GM18861 (cell line): ENCODE measurements around the gene CRADD.
A peak's percentile ranks its signal among the peaks of the same experiment; 100 is the strongest.

Experiments used
- ATAC-seq: cut with Tn5 transposase; IDR thresholded peaks from one replicate; pipeline ENCODE4 v1.9.1; 2021; ENCODE audit not compliant: unreplicated experiment

CRADD gene

DNA sequence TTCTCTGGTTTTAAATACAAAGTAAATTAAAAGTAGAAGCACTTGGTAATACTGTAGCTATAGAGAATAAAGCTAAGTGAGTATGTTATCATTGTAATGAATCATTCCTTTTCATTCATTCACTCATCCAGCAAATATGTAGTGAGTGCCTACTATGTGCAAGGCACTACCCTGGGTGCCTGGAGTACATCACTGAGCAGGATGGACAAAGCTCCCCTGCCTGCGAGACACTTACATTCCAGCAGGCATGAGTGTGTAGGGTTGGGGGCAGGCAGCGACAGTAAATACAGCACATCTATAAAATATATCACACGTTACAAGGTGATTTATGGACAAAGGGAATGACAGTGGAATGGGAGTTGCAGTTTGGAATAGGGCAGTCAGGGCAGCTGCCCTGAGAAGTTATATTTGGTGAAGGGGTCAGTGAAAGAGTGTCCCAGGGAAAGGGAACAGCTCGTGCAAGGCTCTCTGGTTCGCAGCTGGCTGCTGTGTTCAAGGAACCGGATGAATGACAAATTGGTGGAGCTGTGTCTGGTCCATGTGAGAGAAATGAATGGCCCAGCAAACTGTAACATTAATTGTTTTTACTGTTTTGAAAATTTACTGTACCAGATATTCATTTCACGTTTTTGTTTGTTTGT, 159.6 kb downstream of the CRADD start:
- no peak for ATAC-seq

DNA sequence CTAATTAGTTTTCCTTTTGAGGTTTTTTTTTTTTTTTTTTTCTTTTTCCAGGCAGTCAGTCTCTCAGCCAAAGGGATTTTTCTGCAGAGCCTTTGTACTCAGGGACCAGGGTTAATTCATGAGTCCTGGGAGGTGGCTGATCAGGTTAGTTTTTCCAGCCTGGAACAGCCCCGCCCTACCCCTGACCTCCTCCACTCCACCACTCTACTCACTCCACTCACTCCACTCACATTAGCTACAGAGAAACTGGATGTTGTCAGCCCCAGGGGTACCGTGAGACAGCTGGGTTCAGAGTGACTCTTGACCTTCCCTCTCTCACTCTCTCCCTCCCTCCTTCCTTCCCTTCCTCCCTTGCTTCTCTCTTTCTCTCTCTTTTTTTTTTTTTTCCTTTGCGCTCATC, 161.0 kb downstream of the CRADD start:
- ATAC-seq, result no peak

DNA sequence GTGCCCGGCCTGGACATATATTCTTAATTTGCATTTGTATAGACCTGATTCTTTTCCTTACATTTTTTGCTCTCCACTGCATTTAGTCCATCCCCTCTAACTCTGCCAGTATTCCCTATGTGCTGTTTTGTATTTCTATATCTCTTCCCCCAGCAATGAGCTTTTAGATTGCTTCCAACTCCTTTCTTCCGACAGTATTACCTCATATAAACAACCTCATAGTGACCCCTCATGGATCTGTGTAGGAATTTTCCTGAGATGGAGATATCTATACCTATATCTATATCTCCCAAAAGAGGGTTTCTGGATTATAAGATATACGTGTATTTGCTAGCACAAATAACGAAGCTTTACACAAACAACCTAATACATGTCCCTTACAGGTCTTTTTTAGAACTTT, 161.9 kb downstream of the CRADD start:
- ATAC-seq, result no peak

DNA sequence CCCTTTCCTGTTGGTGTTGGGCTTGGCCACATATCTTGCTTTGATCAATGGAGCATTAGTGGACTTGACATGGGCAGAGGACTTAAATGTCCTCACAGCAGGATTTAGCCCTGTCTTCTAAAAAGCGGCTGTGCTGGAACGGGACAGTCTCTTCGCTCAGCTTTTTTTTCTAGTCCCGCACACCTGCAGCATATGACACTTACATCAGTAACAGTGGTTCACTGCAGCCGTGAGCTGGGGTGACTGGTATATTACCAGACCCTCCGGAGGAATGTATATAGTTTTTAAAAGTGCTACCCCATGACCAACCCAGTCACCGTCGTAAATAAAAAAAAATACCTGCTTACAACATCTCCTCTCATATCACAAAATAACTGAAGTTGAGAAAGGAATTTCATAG, 164.5 kb downstream of the CRADD start:
- ATAC-seq, result no peak

DNA sequence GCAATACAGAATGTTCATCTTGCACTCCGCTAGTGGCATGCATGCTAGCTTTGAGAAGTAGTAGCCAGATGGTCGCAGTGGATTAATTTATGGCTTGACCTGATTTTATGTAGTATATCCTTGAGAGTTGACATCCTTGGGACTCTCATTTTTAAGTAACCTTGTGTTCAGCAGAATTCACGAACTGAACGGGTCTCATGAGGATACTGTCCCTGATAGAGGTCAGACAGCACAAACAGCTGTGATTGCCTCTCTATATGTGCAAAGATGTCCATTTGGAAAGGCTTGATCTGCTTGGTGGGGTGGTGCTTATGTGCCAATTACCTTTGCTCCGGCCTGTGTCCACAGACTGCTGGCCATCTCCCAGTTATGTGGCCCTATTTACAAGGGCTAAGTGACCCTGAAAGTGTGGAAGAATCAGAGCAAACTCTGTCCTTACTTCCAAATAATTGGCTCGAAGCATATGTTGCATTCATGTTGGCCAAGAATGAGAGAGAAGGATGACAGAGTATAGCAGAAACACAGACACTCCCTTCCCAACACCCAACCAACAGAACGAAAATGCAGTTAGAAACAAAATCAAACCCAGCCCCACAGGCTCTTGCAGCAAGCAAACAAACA, 167.1 kb downstream of the CRADD start:
- ATAC-seq, result no peak

DNA sequence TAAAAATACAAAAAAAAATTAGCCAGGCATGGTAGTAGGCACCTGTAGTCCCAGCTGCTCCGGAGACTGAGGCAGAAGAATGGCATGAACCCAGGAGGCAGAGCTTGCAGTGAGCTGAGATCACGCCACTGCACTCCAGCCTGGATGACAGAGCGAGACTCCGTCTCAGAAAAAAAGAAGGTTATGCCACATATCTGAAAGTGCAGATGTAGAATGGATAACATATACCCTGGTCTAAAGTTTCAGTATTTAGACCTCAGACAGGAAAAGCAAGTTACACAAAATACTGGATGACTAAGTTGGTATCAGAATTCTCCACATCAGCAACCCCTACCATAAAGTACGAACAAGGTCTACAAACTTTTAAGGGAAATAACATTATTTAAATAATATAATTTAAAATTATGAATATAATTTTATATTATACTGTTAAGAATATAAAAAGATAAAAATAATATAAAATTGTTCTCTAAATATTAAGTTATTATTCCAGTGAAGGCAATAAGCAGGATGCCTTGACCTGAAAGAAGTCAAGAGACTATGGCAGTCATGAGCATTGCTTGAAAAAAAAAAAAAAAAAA, 169.9 kb downstream of the CRADD start:
- ATAC-seq, result no peak

DNA sequence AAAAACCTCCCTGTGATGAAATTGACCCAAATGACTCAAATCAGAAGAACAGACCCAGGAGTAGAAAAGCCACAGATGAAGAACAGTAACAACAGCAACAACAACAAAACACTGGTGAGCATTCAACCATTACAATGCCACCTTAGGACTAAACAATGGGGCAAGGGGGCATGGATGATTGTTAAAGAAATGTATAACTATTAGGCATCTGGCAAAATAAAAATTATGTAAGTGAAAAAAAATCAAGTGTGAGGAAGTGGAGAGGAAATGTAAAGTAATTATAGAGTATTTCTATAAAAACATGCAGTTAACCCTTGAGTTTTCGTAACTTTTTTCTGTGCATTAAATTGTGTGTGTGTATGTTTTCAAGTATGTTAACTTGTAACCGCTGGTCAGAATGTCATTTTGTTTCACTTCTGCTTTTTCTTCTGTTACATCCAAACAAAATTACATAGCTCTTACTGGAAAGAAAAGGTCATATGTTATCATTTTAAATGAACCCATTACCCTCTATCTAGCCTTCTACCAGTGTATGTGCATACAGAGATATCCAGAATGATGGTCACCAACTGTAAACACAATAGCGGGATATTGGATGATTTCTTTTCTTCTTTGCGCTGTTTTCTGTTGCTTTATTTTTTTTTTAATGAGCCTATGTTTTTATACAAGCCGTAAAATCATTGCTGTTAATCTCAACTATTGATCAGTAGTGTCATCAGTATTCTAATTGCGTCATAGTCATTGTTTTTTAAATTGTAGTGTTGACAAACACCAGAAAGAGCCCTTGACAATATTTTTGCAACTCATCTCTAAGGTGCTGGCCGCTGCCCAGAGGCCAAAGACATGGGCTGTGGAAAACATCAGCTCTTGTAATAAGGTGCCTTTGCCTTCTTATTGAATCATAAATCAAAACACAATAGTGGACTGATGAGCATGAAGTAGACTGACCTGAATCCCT, 170.6 kb downstream of the CRADD start:
- peak; percentile 82 for ATAC-seq

DNA sequence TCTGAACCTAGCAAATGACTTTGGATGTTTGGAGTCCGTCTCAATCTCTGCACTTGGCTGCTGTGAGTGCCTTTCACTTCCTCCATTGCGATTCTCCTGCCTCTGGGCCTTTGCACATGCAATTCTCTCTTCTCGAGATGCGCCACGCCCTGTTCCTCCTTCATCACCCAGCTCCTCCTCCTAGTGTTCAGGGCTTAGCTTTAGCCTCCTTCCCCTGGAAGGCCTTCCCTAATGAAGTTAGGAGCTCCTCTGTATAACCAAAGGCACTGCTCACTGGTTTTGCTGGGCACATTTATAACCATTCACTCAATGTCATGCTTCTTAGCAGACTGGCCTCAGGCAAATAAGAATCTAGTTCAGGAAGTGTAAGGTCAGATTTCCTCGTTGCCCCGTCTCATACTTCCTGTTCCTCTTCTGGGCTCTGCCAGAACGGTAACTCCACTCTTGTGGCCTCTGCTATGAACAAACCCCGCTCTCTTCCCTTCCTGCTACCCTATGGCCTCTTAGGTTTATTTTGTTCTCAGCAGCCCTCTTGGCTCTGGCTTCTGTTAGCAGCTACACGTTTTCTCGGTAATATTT, 171.4 kb downstream of the CRADD start:
- no peak for ATAC-seq

DNA sequence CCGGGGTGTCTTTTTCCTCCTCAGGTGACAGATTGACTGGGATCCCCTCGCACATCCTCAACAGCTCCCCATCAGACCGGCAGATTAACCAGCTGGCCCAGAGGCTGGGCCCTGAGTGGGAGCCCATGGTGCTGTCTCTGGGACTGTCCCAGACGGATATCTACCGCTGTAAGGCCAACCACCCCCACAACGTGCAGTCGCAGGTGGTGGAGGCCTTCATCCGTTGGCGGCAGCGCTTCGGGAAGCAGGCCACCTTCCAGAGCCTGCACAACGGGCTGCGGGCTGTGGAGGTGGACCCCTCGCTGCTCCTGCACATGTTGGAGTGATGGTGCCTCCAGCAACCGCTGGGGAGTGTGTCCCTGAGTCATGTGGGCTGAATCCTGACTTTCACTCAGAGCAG, 172.8 kb downstream of the CRADD start:
- ATAC-seq, result no peak

DNA sequence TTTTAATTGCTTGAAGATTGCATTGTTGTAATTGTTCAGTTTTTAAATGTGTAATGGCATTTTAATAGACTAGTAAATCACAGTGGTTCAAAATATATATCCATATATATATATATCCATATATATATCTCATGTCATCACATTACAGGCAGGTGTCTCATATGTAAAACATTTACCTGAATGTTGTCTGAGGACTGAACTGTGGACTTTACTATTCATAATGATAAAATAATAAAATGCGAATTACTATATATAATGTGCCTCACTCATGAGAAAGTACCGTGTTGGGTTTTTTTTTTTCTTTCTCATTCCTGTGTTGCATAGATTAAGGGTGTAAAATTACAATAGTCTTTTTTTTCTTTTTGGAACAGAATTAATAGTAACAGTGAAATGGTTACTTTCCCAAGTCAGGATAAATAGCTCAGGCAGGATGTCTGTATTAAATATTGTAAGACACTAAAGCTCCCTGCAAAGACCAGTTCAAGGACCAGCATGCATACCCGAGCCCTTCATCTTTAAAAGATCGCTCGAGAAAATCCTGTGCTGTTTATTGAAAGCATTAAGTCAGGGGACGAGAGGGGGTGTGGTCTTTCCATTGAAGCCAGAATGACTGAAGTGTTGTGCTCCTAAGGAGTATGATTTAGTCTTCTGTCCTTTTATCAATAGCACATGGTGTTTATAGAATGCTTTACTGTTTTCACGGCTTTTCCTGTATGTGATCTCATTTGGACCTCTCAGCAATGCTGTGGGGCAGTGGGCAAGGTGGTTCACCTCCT, 173.5 kb downstream of the CRADD start:
- ATAC-seq, result no peak

DNA sequence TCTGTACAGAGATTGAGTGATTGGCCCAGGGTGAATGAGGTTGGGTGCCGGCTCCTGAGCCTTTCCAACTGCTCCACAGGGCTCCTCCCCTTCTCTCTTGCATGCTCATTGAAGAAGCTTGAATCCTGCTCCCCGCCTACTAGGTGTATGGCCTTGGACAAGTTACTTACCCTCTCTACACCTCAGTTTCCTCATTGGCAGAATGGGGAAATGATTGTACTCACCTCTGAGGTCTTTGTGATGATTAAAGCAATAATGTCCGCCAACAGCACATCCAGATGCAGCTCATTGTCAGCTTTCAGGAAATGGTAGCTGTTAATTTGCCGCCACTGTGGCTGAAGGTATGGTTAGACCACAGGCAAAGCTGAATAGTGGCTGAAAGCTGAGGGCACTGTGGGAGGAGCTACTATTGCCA, 174.1 kb downstream of the CRADD start:
- no peak for ATAC-seq

DNA sequence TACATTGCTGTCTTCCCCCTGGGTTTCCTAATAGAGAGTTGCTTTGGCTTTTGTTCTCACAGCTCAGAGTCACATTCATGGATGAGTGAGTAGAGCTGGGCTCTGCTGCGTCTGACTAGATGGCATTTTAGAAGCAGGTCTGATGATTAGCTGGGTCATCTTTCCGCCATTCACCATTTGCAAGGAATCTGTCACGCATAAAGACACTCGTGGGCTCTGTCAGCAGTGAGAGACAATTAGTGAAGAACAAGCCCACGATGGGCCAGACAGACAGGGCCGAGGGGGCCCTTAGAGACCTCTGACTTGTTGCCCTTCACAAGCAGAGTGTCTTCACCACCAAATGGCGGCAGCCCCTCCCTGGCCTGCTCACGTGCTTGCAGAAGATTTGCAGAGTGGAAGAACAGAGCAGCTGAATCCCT, 175.0 kb downstream of the CRADD start:
- ATAC-seq, result no peak

DNA sequence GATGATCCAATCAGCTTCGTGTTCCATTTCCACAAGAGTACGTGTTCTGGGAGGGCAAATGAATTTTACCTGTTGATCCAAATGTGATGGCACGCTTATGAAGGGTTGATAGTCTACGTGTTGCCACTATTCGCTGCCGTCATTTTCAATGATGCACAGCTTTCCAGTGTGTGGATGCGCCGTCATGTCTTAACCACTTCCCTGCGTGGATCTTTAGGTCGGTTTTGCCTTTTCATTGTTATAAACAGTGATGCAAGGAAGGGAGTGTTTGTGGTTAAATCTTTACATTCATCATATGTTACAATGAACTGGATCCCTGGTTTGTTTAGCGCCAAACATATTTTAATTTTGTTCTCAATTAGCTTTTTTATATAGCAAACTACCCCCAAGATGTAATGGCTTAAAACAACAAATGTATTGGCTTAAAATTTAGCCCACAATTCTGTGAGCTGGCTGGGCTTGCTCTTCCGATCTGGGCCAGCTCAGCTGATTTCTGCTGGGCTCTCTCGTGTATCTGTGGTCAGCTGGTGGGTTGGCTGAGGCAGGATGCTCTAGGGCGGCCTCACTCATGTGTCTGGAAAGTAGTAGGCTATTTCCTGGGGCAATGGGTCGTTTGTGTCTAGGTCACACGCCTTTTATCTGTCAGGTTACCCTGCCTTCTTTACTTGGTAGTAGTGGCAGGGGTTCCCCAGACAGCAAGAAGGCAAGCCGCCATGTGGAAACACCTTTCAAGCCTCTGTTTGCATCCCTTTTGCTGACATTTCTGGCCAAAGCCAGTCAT, 176.7 kb downstream of the CRADD start:
- no peak for ATAC-seq

DNA sequence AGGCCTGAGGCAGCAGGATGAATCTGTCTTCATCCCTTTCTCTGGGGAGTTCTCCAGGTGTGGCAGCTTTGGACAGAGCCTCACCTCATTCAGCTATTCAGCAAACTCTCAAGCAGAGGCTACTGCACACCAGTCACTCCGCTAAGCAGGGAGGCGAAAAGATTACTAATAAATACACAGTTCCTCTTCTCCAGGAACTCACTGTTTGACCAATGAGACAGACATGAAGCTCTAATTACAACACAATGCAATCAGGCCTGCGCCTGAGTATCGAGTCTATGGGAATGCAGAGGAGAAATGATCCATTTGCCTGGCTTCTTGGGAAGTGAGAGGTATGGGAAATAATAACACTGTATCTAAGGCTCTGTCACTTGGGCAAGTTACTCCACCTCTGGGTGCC, 178.1 kb downstream of the CRADD start:
- no peak for ATAC-seq

DNA sequence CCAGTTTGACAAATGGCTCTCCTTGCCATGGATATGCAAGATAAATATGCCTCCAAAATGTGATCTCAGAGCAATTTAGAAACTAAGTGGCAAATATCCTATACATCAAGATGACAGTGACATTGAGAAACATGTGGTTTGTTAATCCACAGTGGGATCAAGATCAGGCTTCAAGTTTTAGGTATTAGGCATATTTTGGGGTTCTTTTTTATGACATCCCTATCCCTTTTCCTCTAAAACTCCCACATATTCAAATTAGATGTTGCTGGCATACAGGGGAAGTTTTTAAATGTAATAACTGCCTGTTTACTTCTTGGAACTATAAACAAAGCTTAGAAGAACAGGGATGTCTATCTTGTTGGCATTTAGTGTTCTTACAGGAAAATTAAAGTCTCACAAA, 179.4 kb downstream of the CRADD start:
- no peak for ATAC-seq

DNA sequence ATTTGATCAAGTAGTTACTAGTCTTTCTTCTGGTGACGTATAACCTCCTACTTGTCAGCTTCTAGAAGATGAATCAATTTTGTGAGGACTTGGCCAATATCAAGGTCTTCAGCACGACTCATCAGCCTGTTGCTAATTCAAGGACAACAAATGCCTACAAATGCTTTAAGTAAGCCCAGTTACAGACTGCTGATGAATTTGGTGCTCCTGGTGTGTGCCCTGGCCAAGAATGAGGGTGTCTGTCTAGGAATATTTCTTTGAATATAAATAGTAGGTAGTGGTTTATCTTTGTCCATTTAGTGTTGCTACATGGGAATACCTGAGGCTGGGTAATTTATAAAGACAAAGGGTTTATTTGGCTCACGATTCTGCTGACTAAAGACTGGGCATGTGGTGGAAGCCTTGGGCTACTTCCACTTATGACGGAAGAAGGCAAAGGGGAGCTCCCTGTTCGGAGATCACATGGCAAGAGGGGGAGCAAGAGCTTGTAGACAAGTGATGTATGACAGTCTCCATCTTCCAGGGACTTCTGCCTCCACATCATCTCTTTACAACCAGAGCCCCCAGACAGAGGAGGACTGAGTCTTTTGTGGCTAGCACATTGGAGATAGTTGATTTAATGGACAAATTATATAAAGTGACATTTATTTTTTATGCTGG, 180.2 kb downstream of the CRADD start:
- no peak for ATAC-seq

DNA sequence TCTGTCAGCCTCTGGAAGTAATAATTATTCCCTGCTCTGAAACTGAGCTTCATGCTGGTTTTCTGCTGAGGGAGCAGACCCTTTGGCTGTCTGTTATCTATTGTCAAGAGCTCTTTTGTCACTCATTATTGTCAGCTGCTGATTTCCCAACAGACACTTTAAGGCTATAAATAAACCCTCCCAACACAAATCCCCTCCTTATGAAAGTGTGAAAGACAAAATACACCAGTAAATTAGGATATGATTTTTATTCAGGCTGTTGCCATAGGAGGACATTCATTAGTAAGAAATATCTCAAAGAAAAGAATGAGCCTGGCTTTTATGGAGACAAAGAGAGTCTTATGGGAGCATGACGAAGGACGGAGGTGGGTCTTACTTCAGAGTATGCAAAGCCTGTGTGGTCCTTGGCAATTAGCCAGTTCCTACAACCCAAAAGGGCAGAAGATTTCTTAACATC, 180.8 kb downstream of the CRADD start:
- no peak for ATAC-seq

DNA sequence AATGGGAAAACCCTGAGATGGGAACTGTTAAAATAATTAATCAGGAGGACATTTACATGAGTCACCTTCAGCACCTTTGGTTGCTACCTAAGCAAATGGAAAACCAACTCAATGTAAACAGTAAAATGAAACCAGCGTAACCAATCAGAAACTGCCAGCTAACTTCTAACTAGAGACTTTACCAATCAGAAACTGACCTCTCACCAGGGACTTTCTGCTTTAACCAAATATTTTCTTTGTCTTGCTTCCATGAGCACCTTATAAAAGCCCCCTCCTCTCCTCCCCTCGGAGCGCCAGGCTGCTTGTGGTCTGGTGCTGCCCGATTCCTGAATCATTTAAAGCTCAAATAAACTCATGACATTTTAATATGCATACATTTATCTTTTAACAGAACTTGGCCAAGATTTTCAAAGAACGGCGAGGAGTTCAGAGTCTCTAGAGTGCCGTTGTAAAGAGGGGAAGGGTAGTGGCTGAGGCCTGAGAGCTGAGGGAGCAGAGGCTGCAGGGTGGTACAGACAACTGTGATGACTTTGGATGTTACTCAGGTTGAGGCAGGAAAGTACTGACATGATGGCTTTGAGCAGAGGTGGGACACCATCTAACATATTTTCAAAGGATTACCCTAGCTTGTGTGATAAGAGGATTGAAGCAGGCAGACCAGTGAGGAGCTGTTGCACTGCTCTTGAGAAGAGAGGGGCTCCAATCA, 183.6 kb downstream of the CRADD start:
- no peak for ATAC-seq
